Measurements from ENCODE around the gene MRGPRX3.
A peak's percentile ranks its signal among the peaks of the same experiment; 100 is the strongest.

Gene MRGPRX3

GRCh38 chr11:18168372-18168771, 36.0 kb downstream of the MRGPRX3 start:
- no peak for TF ChIP-seq SIN3A (IDR thresholded peaks at IDR 0.05; ENCODE audit: borderline replicate concordance, insufficient read depth, low read length)
- TF ChIP-seq POLR2AphosphoS5 (IDR thresholded peaks at IDR 0.05; ENCODE audit: low read depth, low read length): no peak
- TF ChIP-seq TAF1 (IDR thresholded peaks at IDR 0.05; ENCODE audit: borderline replicate concordance, insufficient read depth, low read length): no peak
- no peak for TF ChIP-seq FOXP2 (optimal IDR thresholded peaks at IDR 0.05; ENCODE audit: borderline replicate concordance, extremely low read depth, extremely low read length, insufficient read depth)
- TF ChIP-seq REST (IDR thresholded peaks at IDR 0.05; ENCODE audit: insufficient read depth in 1 of 2, low read depth in 2 of 2, low read length in 2 of 2): peak in 1 of 2 experiments; percentile 53; a peak in 1 of 4 replicates

- TF ChIP-seq SIN3A (IDR thresholded peaks at IDR 0.05; ENCODE audit: borderline replicate concordance, insufficient read depth, low read length) (no peak), FOXP2 (optimal IDR thresholded peaks at IDR 0.05; ENCODE audit: borderline replicate concordance, extremely low read depth, extremely low read length, insufficient read depth) (no peak), POLR2AphosphoS5 (IDR thresholded peaks at IDR 0.05; ENCODE audit: low read depth, low read length) (no peak), REST (IDR thresholded peaks at IDR 0.05; ENCODE audit: insufficient read depth in 1 of 2, low read depth in 2 of 2, low read length in 2 of 2) (no peak), TAF1 (IDR thresholded peaks at IDR 0.05; ENCODE audit: borderline replicate concordance, insufficient read depth, low read length) (no peak)
These were observed 39.1 kb downstream of the MRGPRX3 start for GRCh38 chr11:18171377-18172000.

GRCh38 chr11:18172666-18173065, 40.3 kb downstream of the MRGPRX3 start, which contains the start of gene MRGPRX4:
Gene MRGPRX4 (plus strand): TSS chr11:18172837. CDS start chr11:18173257, 420 bp downstream.
- no peak for TF ChIP-seq REST (IDR thresholded peaks at IDR 0.05; ENCODE audit: insufficient read depth in 1 of 2, low read depth in 2 of 2, low read length in 2 of 2)
- TF ChIP-seq TAF1 (IDR thresholded peaks at IDR 0.05; ENCODE audit: borderline replicate concordance, insufficient read depth, low read length): no peak
- TF ChIP-seq POLR2AphosphoS5 (IDR thresholded peaks at IDR 0.05; ENCODE audit: low read depth, low read length): no peak
- TF ChIP-seq SIN3A (IDR thresholded peaks at IDR 0.05; ENCODE audit: borderline replicate concordance, insufficient read depth, low read length): no peak
- no peak for TF ChIP-seq FOXP2 (optimal IDR thresholded peaks at IDR 0.05; ENCODE audit: borderline replicate concordance, extremely low read depth, extremely low read length, insufficient read depth)

GRCh38 chr11:18173225-18173866, 41.0 kb downstream of the MRGPRX3 start:
- no peak for TF ChIP-seq TAF1 (IDR thresholded peaks at IDR 0.05; ENCODE audit: borderline replicate concordance, insufficient read depth, low read length)
